Hematopoietic multipotent progenitor cell treated with erythropoietin and hydrocortisone succinate and interleukin-3 and kit ligand, for 8 days (in vitro differentiated cells): ENCODE data around the gene SMIM9.
"Not testable (repeated sequence)": the region's sequence is repeated elsewhere in the genome, so short reads cannot be mapped to it uniquely, and the experiment has no call there.

ENCODE experiments used
- DNase-seq: peaks from one replicate; pipeline ENCODE4 v3.0.0-alpha.2; 2015

The SMIM9 gene

DNA sequence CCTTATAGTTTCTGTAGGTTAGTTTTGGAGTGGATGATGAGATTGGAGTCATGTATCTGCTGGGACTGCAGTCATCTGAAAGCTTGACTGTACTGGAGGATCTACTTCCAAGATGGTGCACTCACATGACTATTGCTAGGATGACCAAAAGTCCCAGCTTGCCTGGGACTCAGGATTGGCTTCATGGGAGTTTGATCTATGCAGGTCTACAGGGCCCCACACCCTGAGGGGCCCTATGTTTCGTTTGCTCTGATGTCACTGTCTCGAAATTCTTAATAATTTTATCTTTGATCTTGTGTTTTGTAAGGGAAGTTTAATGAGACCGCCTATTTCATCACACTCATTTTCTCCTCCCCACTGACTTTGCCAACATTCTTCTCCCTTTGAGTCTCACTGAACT, at the start of gene SMIM9:
SMIM9 (minus strand) TSS at position 101 of the 400 bp plus-strand sequence. CDS start 3,806 bp downstream, outside the sequence.
- no peak for DNase-seq

DNA sequence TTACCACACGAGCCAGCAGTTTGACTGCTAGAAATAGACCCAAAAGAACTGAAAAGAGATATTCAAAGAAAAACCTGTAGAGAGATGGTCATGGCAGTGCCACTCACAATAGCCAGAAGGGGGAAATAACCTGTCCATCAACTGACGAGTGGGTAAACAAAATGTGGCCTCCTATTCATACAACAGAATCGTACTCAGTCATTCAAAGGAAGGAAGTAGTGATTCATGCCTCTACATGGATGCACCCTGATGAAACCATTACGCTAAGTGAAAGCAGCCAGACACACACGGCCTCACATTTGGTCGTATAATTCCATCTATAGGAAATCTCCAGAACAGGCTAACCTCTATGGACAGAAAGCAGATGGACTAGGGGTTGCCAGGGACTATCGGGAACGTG, 49.6 kb upstream of the SMIM9 start:
- DNase-seq, result not testable (repeated sequence)

DNA sequence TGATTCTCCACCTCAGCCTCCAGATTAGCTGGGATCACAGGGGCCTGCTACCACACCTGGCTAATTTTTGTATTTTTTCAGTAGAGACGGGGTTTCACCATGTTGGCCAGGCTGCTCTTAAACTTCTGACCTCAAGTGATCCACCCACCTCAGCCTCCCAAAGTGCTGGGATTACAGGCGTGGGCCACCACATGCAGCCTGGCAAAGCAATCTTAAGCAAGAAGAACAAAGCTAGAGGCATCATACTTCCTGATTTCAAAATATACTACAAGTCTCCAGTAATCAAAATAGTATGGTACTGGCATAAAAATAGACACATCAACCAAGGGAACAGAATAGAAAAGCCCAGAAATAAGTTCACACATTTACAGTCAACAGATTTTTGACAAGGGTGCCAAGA, 38.9 kb upstream of the SMIM9 start:
- no peak for DNase-seq

DNA sequence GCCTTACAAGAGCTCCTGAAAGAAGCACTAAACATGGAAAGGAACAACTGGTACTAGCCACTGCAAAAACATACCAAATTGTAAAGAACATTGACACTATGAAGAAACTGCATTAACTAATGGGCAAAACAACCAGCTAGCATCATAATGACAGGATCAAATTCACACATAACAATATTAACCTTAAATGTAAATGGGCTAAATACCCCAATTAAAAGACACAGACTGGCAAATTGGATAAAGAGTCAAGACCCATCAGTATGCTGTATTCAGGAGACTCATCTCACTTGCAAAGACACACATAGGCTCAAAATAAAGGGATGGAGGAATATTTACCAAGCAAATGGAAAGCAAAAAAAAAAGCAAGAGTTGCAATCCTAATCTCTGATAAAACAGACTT, 34.1 kb upstream of the SMIM9 start:
- DNase-seq, result not testable (repeated sequence)

GRCh38 chrX:154855256-154855655, 20.8 kb upstream of the SMIM9 start:
- DNase-seq, result no peak

DNA sequence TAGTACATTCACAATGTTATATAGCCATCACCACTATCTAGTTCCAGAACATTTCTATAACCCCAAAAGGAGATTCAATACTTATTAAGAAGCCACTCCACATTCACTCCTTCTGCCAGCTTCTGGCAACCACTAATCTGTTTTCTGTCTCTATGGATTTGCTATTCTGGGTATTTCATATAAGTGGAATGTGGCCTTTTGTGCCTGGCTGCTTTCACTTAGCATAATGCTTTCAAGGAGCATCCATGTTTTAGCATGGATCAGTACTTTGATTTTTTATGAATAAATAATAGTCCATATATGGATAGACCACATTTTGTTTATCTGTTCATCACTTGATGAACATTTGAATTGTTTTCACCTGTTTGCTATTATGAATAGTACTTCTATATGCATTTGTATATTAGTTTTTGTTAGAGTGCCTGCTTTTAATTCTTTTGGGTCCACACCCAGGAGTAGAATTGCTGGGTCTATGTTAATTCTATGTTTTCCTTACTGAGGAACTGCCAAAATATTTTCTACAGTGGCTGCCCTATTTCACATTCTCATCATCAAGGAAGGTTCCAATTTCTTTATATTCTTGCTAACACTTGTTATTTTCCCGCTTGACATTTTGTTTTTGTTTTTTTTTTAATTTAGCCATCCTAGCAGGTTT, 16.6 kb upstream of the SMIM9 start:
- DNase-seq, result no peak

GRCh38 chrX:154840856-154841255, 6.4 kb upstream of the SMIM9 start:
- peak; percentile 77 for DNase-seq

DNA sequence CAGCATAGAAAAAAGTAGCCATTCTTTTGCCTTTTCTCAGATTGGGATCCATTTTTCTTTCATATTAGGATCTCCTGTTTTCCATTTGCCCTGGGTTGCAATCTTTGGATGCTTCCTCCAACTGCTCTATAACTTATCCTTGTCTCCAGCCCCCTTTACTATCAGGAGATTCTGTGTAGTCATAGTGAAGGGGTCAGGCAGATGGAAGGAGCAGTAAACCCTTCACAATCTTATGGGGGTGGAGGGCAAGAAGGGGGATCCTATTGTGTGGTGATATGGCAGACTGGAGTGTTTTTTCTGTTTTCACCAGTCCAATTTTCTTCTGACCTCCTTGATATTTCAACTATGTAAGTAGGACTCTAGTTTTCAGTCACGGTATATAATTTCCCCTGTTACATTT, 1.7 kb upstream of the SMIM9 start:
- DNase-seq, result no peak

GRCh38 chrX:154833746-154834274, 652 bp downstream of the SMIM9 start:
- no peak for DNase-seq

DNA sequence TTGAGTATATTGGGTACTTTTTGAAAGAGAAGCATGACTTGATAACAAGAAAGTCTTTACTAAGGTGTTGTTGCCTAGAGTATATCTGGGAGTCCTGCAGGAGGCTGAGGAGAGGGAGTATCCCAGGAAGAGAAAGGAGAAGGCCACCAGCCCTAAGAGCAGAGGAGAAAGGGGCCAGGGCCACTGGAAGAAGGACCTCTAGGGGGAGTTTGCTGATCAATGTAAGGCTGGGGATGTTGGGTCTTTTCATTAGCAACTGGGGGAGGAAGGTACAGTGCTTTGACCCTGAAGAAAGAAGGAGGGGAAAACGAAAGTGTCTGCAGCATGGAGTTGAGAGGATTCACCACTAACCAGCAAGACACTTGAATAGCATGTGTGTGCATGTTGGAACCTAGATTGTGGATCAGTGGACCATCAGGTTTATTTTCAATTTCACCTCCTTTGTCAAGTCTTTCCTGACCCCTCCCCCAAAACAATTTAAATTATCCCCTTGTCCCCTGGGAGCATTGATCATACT, 4.5 kb downstream of the SMIM9 start:
- DNase-seq, result no peak

- no peak for DNase-seq
Observed at GRCh38 chrX:154829134-154829533, 5.3 kb downstream of the SMIM9 start.

GRCh38 chrX:154828016-154828408, 6.5 kb downstream of the SMIM9 start:
- DNase-seq, result no peak

DNA sequence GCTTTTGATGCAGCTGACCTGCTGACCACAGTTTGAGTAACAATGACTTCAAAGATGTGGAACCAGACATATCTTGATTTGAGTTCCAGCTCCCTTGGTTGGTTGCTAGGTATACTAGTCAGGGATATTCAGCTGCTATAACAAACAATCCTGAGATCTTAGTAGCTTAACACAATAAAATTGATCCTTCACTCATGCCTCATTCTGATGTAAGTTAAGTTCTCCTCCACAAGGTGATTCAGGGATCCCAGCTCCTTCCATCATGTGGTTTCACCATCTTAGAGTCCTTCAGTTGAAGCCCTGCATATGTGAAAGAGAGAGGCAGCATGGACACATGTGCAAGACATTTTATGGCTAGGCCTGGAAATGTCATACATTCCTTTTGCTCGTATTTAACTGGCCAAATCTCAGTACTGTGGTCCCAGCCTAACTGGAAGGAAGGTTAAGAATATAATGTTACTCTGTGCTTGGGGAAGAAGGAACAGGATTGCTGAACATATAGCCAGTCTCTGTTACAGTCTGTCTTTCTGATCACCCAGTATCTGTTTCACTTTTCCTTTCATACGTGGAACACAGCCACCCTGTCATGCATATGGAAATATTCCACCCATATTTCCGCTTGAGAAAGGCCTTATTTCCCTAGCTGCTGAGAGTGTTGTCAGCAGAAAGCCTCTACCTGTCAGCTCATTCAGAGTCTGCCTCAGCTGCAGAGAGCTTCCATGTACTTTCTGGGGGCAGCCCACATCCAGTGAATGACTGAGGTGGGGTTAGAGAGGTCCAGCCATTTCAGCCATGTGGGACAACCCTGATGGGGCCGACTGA, 7.1 kb downstream of the SMIM9 start:
- DNase-seq, result no peak

GRCh38 chrX:154825586-154825985, 8.9 kb downstream of the SMIM9 start:
- DNase-seq, result not testable (repeated sequence)

GRCh38 chrX:154824638-154825037, 9.8 kb downstream of the SMIM9 start:
- no peak for DNase-seq

- no peak for DNase-seq
Observed at GRCh38 chrX:154822029-154822428, 12.4 kb downstream of the SMIM9 start.

- DNase-seq, result no peak
Observed at GRCh38 chrX:154821523-154821922, 12.9 kb downstream of the SMIM9 start.

DNA sequence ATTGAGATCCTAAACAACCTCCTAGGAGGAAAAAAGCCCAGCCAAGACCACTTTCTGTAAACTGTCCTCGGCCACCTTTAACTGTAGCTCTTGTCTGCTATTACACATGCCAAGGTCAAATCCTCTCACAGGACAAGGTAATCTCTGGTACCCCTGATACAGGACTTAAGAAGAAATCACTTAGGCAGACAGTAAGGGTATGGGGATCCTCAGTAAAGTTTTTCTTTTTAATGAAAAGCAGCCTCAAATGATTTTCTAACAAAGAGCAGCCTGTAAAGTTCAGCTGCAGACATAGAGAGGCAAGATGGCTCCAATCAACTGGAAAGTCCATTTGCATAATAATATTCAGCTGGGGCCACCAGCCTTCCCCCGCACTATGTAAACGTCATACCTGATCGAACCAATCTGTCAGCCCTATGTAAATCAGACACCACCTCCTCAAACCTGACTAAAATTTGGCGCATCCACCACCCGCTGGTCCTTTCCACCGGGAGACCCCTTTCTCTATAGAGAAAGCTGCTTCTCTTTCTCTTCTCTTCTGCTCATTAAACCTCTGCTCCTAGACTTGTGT, 14.6 kb downstream of the SMIM9 start:
- DNase-seq, result no peak

DNA sequence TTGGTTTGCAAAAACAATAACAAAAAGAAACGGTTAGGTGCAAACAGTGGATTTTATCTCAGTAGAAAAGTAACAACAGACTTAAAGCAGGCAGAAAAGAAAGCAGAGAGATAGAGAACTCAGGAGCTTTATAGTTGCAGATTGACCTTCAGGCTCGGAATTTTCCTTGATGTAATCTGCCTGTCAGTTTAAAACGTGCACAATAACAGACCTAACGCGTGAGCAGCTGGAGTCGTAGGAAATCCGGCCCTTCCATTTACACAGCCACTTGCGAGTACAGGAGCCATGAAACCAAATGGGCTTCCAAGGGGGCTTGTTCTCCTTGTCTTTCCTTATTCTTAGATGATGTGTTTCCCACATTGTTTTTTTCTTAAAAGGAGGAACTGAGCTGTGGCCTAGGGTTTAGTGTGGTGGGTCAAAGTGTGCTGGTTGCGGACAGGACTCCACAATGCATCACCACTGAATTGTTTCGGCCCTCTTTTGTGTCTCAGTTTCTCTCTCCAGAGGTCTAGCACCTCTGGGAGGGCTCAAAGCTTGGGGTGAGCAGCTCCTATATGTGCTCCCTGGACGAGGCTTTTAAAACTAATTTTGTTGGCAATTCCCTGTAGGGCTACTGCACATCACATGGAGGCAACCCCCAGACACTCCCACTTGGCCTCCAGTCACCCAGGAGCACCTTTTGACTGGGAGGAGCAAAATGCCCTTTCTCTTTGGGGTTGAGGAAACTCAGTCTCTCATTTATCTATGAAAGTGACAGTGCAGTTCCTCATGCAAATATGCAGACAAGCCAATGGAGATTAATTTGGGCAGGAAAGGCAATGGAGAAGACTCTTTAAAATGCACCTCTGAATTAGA, 15.3 kb downstream of the SMIM9 start:
- peak; percentile 49 for DNase-seq

DNA sequence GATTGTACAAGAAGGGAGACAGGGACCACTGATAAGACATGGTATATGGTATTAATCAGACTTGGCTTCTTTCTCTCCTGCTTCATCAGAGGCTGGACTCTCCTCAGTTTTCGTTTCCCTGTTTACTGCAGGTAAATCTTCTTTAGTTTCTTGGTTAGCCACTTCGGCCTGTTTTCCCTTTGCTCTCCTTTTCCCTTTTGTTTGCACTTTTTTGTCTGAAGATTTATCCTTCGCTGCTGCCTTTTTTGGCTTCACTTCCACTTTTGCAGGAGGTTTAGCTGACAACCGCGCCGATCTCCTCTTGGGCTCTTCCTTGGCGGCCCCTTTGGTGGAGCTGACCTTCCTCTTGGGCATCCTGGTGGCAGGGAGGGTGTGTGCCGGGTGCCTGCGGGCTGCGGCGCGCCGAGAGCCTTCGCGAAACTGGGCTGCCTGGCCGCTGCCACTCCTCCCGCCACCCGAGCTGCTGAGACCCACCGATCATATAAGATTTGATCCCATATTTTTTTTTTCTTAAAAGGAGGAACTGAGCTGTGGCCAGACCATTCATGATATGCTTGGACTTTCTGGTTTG, 17.3 kb downstream of the SMIM9 start:
- DNase-seq, result not testable (repeated sequence)

- peak; percentile 42 for DNase-seq
Observed at GRCh38 chrX:154816326-154816898, 18.1 kb downstream of the SMIM9 start.
